NT2/D1 (cell line): ENCODE data around the gene RERE.

ENCODE experiments used
- SUZ12 ChIP-seq: IDR thresholded peaks from 2 replicates; pipeline ENCODE4 v1.6.1; 2011; ENCODE audit not compliant: insufficient read length, insufficient read depth; ENCODE audit errors: extremely low read depth
- YY1 ChIP-seq: IDR thresholded peaks from 2 replicates; pipeline ENCODE4 v1.6.1; 2011; ENCODE audit not compliant: insufficient read length, insufficient read depth
- ZNF274 ChIP-seq: IDR thresholded peaks from 2 replicates; pipeline ENCODE4 v1.6.1; 2011; ENCODE audit warnings: mild to moderate bottlenecking, low read depth, low read length

DNA sequence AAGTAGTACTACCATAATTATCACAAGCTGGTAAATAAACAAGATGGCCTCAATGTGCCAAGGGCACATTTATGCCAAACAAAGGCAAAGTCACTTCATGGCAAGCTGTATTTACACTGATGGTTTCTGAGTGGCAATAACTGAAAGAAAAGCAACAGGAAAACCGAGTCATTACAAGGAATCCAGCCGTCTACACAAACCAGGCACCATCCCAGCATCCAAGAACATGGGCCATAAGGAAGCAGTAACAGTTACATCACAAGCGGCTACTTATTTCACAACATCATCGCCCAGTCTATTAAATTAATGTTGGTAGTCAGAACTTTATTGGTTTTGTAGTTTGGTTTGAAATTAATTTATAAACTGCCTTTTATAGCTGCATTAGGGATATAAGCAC lies 214.2 kb downstream of the RERE start:
- TF ChIP-seq ZNF274 (no peak), YY1 (no peak), SUZ12 (no peak)
